K562 (cell line): ENCODE measurements around the gene SKAP1. TPM values are rescaled to one million over a fixed set of nuclear protein-coding genes. Genes with fewer than 3 reads are reported as not detected.

ENCODE experiments used
- ESRRA ChIP-seq: fragments of 450-650 bp; IDR thresholded peaks from 2 replicates; pipeline ENCODE4 v1.6.1; 2014; ENCODE audit warnings: low read depth, mild to moderate bottlenecking, moderate library complexity, borderline replicate concordance
- ETS2 ChIP-seq: IDR thresholded peaks from 2 replicates; pipeline ENCODE4 v1.6.1; 2016; ENCODE audit warnings: borderline replicate concordance, missing genetic modification characterization, mild to moderate bottlenecking, moderate library complexity, missing compliant biosample characterization; ENCODE audit not compliant: poor library complexity, severe bottlenecking
- ETV1 ChIP-seq: fragments of 450-650 bp; conservative IDR thresholded peaks from 2 replicates; pipeline ENCODE4 v1.6.1; 2016; ENCODE audit warnings: missing genetic modification characterization, control low read depth, low read depth, missing compliant biosample characterization
- FOSL1 ChIP-seq: fragments of 200-800 bp; sonication (Bioruptor generic); conservative IDR thresholded peaks from 2 replicates; pipeline ENCODE4 v1.6.1; 2016; ENCODE audit warnings: missing genetic modification characterization, missing compliant biosample characterization
- FUS ChIP-seq: fragments of 200-400 bp; formaldehyde crosslinking; optimal IDR thresholded peaks from 2 replicates; pipeline ENCODE3; 2017; ENCODE audit warnings: low read depth, low read length
- MYBL2 ChIP-seq, 2 experiments: fragments of 450-650 bp in 1 of 2; sonication (generic) in 1 of 2; formaldehyde crosslinking in 1 of 2; IDR thresholded peaks; 2 replicates each; pipeline versions ENCODE4 v1.6.1 to v1.8.1; 2017 to 2022; ENCODE audit warnings: borderline replicate concordance in 1 of 2, inconsistent platforms in 1 of 2, low read depth in 1 of 2, mild to moderate bottlenecking in 1 of 2, missing genetic modification reagents in 1 of 2, moderate library complexity in 1 of 2
- STAT5B ChIP-seq: fragments of 250-450 bp; sonication (Bioruptor Pico); IDR thresholded peaks from 2 replicates; pipeline ENCODE4 v1.8.0; 2021; ENCODE audit warnings: mild to moderate bottlenecking, inconsistent platforms
- ZNF121 ChIP-seq: sonication (generic); formaldehyde crosslinking; conservative IDR thresholded peaks from 2 replicates; pipeline ENCODE4 v1.8.0; 2022; ENCODE audit warnings: missing genetic modification reagents
- ZNF133 ChIP-seq: fragments of 250-450 bp; sonication (Bioruptor Pico); IDR thresholded peaks from 2 replicates; pipeline ENCODE4 v1.4.0; 2020; ENCODE audit warnings: mild to moderate bottlenecking
- ZNF253 ChIP-seq: fragments of 250-450 bp; sonication (Bioruptor Pico); conservative IDR thresholded peaks from 2 replicates; pipeline ENCODE4 v1.6.1; 2021; ENCODE audit warnings: mild to moderate bottlenecking
- ZNF408 ChIP-seq: fragments of 250-450 bp; sonication (Bioruptor Pico); IDR thresholded peaks from 2 replicates; pipeline ENCODE4 v1.4.0; 2020; ENCODE audit warnings: low read depth, mild to moderate bottlenecking, moderate library complexity
- ZNF778 ChIP-seq: fragments of 450-650 bp; formaldehyde crosslinking; IDR thresholded peaks from 2 replicates; pipeline ENCODE4 v1.4.0; 2020; ENCODE audit warnings: mild to moderate bottlenecking, moderate library complexity
- polyA plus RNA-seq, 8 experiments: library from polyadenylated mRNA; depleted of rRNA in 4 of 8; stranded (reverse) in 5 of 8; unstranded in 3 of 8; fragments of >200 nt; fragmentation: Nextera tagmentation in 2 of 8; fragmentation: Illumina TruSeq in 1 of 8; extraction: Ambion mirVana in 2 of 8; extraction: Trizol in 1 of 8; gene quantifications; 2 replicates each; pipeline versions ENCODE4 v1.2.1 to v1.2.3, GENCODE V29; 2011 to 2014; ENCODE audit warnings: inconsistent platforms in 1 of 8, missing spikeins in 1 of 8
- total RNA-seq, 7 experiments: library from RNA; depleted of rRNA in 6 of 7; stranded (reverse); fragments of >200 nt in 6 of 7; fragmentation: Illumina TruSeq in 2 of 7; extraction: Trizol in 2 of 7; gene quantifications; 2 replicates each; pipeline versions ENCODE4 v1.2.1 to v1.2.3, GENCODE V29; 2011 to 2021; ENCODE audit warnings: low replicate concordance in 1 of 7
- TF ChIP-seq, protein P1 (sequence below), 2 experiments: fragments of 450-650 bp in 1 of 2; sonication (generic) in 1 of 2; formaldehyde crosslinking in 1 of 2; IDR thresholded peaks; 2 replicates each; pipeline versions ENCODE4 v1.7.1 to v1.9.0; 2016 to 2022; ENCODE audit warnings: inconsistent platforms in 1 of 2, mild to moderate bottlenecking in 1 of 2, missing genetic modification reagents in 1 of 2
- TF ChIP-seq, protein P2 (sequence below): fragments of 200-800 bp; sonication (Bioruptor generic); IDR thresholded peaks from 2 replicates; pipeline ENCODE4 v1.6.1; 2017; ENCODE audit warnings: missing genetic modification characterization, missing compliant biosample characterization
- TF ChIP-seq, protein P3 (sequence below): fragments of 450-650 bp; formaldehyde crosslinking; IDR thresholded peaks from 2 replicates; pipeline ENCODE4 v1.4.0; 2020; ENCODE audit warnings: mild to moderate bottlenecking, mixed read lengths

Gene SKAP1
- total and polyA plus RNA-seq, 9 of the 15 experiments (the other 6 are each of a cell fraction or from before 2014, with no cell fraction given): 0.06 to 0.80 (median 0.10) TPM; not detected in 4

DNA sequence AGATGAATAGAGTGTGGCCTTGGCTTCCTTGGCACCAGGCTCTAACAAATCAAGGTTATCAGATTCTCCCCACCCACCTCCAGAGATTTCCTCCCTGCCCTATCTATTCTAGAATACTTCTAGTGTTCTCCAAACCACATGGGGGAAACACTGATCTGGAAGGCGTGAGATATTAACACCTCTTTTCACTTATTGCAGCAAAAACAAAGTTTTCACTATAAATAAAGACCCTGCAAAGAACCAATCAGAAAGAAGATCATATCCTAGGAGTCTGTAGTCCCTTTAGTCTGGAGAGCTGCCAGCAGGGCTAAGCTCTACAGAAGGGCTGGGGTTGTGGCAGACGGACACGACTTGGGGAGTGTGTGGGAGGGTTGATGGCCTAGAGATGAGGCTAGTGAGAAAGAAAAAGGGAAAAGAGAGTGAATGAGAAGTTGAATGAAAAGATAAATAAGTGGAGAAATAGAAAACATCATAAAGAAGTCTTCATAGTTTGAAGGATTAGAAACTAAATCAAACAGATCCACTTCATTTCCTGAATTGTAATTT is 8.6 kb upstream of the SKAP1 start (continued):
- TF ChIP-seq, protein P1, sequence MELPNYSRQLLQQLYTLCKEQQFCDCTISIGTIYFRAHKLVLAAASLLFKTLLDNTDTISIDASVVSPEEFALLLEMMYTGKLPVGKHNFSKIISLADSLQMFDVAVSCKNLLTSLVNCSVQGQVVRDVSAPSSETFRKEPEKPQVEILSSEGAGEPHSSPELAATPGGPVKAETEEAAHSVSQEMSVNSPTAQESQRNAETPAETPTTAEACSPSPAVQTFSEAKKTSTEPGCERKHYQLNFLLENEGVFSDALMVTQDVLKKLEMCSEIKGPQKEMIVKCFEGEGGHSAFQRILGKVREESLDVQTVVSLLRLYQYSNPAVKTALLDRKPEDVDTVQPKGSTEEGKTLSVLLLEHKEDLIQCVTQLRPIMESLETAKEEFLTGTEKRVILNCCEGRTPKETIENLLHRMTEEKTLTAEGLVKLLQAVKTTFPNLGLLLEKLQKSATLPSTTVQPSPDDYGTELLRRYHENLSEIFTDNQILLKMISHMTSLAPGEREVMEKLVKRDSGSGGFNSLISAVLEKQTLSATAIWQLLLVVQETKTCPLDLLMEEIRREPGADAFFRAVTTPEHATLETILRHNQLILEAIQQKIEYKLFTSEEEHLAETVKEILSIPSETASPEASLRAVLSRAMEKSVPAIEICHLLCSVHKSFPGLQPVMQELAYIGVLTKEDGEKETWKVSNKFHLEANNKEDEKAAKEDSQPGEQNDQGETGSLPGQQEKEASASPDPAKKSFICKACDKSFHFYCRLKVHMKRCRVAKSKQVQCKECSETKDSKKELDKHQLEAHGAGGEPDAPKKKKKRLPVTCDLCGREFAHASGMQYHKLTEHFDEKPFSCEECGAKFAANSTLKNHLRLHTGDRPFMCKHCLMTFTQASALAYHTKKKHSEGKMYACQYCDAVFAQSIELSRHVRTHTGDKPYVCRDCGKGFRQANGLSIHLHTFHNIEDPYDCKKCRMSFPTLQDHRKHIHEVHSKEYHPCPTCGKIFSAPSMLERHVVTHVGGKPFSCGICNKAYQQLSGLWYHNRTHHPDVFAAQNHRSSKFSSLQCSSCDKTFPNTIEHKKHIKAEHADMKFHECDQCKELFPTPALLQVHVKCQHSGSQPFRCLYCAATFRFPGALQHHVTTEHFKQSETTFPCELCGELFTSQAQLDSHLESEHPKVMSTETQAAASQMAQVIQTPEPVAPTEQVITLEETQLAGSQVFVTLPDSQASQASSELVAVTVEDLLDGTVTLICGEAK (IDR thresholded peaks at IDR 0.05): no peak
- TF ChIP-seq, protein P1 (CRISPR knock-in tag; IDR thresholded peaks at IDR 0.05): no peak
- no peak for TF ChIP-seq ESRRA
- no peak for TF ChIP-seq ZNF133
- no peak for TF ChIP-seq STAT5B (CRISPR knock-in tag)
- TF ChIP-seq ZNF778: no peak
- no peak for TF ChIP-seq ZNF408 (CRISPR knock-in tag)
- TF ChIP-seq, protein P2, sequence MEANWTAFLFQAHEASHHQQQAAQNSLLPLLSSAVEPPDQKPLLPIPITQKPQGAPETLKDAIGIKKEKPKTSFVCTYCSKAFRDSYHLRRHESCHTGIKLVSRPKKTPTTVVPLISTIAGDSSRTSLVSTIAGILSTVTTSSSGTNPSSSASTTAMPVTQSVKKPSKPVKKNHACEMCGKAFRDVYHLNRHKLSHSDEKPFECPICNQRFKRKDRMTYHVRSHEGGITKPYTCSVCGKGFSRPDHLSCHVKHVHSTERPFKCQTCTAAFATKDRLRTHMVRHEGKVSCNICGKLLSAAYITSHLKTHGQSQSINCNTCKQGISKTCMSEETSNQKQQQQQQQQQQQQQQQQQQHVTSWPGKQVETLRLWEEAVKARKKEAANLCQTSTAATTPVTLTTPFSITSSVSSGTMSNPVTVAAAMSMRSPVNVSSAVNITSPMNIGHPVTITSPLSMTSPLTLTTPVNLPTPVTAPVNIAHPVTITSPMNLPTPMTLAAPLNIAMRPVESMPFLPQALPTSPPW (CRISPR knock-in tag): peak; percentile 52; the same call in 1 of the 2 replicates
- no peak for TF ChIP-seq ZNF253 (CRISPR knock-in tag)
- TF ChIP-seq, protein P3, sequence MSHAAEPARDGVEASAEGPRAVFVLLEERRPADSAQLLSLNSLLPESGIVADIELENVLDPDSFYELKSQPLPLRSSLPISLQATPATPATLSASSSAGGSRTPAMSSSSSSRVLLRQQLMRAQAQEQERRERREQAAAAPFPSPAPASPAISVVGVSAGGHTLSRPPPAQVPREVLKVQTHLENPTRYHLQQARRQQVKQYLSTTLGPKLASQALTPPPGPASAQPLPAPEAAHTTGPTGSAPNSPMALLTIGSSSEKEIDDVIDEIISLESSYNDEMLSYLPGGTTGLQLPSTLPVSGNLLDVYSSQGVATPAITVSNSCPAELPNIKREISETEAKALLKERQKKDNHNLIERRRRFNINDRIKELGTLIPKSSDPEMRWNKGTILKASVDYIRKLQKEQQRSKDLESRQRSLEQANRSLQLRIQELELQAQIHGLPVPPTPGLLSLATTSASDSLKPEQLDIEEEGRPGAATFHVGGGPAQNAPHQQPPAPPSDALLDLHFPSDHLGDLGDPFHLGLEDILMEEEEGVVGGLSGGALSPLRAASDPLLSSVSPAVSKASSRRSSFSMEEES (CRISPR knock-in tag): no peak
- no peak for TF ChIP-seq ETS2 (tag)
- TF ChIP-seq FUS: no peak
- TF ChIP-seq FOSL1 (tag): 0 out of 2 replicates have a peak, but pooled peaks have one; percentile 19
- no peak for TF ChIP-seq ETV1 (tag)
- TF ChIP-seq MYBL2 (IDR thresholded peaks at IDR 0.05; ENCODE audit: low read depth): no peak
- TF ChIP-seq MYBL2 (CRISPR knock-in tag; IDR thresholded peaks at IDR 0.05; ENCODE audit: borderline replicate concordance): no peak
- no peak for TF ChIP-seq ZNF121 (CRISPR knock-in tag)
